HG03457 (cell line): ENCODE data around the gene CXCL11.
"Not testable (repeated sequence)": the region's sequence is repeated elsewhere in the genome, so short reads cannot be mapped to it uniquely, and the experiment has no call there.

ENCODE experiments used
- ATAC-seq: cut with Tn5 transposase; IDR thresholded peaks from one replicate; pipeline ENCODE4 v1.9.1; 2021; ENCODE audit warnings: moderate number of reproducible peaks; ENCODE audit not compliant: unreplicated experiment

Gene CXCL11

DNA sequence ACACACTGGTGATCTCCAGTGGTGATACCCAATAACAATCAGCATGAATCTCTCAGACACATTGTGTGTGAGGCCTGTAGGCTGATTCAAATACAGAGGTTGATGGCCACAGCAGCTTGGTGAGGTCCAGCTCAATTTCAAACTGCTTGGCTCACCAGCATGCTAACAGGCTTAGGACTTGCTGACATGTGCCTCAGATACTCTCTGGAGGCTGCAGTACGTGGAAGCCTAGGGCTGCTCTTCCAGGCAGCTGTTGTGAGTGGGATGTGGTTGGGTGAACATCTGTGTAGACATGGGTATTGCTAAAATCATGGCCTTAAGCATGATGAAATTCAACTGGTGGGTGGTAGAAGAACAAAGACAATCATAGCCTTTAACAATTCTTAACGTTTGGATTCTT, 32.8 kb downstream of the CXCL11 start:
- no peak for ATAC-seq

DNA sequence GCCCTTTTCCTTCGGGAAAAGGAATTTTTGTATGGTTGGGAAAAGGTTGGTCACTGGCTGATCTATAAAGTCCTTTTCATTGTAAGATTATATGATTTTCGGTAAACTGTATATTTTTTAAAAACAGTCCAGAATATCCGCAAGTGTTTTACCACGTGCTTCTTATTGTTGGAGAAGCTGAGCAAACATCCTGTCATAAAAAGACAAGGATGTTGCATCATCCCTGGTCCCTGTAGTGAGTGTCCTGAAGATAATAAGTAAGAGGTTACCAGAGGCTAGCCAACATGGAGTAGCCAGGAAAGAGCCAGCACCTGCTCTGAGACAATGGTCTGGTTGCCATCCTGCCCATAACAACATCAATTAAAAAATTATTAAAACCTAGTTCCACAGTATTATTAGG, 33.7 kb downstream of the CXCL11 start:
- ATAC-seq = no peak

DNA sequence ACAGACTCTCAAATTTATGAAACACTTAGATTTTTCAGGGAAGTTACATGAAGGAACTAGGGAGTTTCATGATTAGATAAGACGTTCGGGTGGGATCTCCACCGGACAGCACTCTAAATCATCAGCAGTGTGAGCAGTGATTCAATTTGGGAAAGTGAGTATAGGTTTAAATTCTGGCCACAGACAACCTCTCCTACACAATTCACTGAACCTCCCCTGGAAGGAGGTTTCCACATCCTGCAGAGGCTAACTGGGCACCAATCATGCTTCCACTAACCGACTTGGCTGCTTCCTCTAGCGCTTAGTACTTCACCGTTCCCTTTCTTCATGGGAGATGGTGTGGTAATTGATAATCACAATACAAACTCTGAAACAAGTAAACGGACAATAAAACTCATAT, 34.2 kb downstream of the CXCL11 start:
- no peak for ATAC-seq

DNA sequence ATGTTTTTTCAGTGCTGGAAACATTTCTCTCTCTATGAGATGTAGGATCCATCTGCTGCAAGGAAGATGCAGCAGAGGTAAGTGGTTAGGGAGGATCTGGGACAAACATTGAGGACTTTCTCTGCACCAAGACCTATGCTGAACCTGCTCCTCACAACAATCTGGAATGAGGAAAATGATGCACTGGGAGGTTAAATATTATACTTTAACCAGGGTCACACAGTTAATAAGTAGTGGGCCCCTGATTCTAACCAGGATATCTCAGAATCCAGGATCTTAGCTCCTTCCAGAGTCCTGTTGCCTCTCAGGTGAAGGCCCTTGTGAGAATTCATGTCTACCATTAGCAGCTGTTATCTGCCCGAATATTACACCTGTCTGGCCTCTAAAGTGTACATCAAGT, 35.6 kb downstream of the CXCL11 start:
- no peak for ATAC-seq

DNA sequence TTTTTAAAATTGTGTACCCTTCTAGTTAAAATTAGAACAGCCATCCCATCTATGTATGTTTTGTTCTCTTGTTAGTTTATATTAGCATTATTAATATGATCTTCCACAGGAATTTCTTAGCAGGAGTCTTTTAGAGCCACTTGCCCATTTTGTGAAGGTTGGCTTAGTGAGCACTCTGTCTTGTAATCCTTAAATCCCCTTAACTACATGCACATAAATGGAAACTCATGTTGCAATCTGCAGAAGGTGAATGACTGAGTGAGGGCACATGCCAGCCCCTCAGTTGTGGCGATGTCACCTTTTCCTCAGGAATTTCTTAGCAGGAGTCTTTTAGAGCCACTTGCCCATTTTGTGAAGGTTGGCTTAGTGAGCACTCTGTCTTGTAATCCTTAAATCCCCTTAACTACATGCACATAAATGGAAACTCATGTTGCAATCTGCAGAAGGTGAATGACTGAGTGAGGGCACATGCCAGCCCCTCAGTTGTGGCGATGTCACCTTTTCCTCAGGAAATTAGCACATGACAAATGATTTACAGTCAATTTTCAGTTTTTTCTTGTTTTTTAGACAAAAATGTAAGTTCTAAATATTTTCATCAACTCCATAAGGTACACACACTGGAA, 37.2 kb downstream of the CXCL11 start:
- not testable (repeated sequence) for ATAC-seq

GRCh38 chr4:75997946-75998345, 37.9 kb downstream of the CXCL11 start:
- ATAC-seq = no peak

- ATAC-seq = no peak
Measured at GRCh38 chr4:75997081-75997480, 38.8 kb downstream of the CXCL11 start.

- ATAC-seq = no peak
Measured at GRCh38 chr4:75995727-75996126, 40.1 kb downstream of the CXCL11 start.

- no peak for ATAC-seq
Measured at GRCh38 chr4:75992462-75992861, 43.4 kb downstream of the CXCL11 start.

GRCh38 chr4:75989846-75990528, 45.9 kb downstream of the CXCL11 start:
- ATAC-seq = no peak

- ATAC-seq = no peak
Measured at GRCh38 chr4:75985116-75985515, 50.8 kb downstream of the CXCL11 start.
